DND-41 (cell line): ENCODE results near the gene NLRP13.

Source experiments
- ATAC-seq: fragments of 200-7000 bp; cut with Tn5 transposase; 3 replicates; pipeline ENCODE4 v1.9.1; 2021; ENCODE audit warnings: low read depth; ENCODE audit not compliant: insufficient read depth
- DNase-seq: peaks from one replicate; pipeline ENCODE4 v3.0.0-alpha.2; 2020
- H2AFZ ChIP-seq: 2 replicates; pipeline ENCODE4 v1.6.0; 2012; ENCODE audit warnings: low read depth, low read length
- H3K27ac ChIP-seq: 2 replicates; pipeline ENCODE4 v1.5.1; 2012; ENCODE audit warnings: low read length, inconsistent platforms
- H3K27me3 ChIP-seq: fragments of 200-600 bp; sonication (generic); 2 replicates; pipeline ENCODE4 v1.6.0; 2012; ENCODE audit warnings: low read length, mild to moderate bottlenecking, inconsistent platforms; ENCODE audit not compliant: insufficient read depth, poor library complexity
- H3K36me3 ChIP-seq: 2 replicates; pipeline ENCODE4 v1.5.1; 2012; ENCODE audit warnings: low read length, inconsistent platforms; ENCODE audit not compliant: insufficient read depth
- H3K4me1 ChIP-seq: 2 replicates; pipeline ENCODE4 v1.5.1; 2012; ENCODE audit warnings: mild to moderate bottlenecking, low read length; ENCODE audit not compliant: insufficient read depth
- H3K4me2 ChIP-seq: 2 replicates; pipeline ENCODE4 v1.6.0; 2012; ENCODE audit warnings: mild to moderate bottlenecking, moderate library complexity, low read length, inconsistent platforms; ENCODE audit not compliant: insufficient read depth
- H3K4me3 ChIP-seq, 2 experiments: fragments of 200-600 bp in 1 of 2; shearing (Covaris generic) in 1 of 2; 2 replicates each; pipeline ENCODE4 v1.5.1; 2012 to 2016; ENCODE audit warnings: inconsistent platforms in 2 of 2, low read length in 2 of 2, mild to moderate bottlenecking in 2 of 2, low read depth in 1 of 2, moderate library complexity in 1 of 2
- H3K79me2 ChIP-seq: 2 replicates; pipeline ENCODE4 v1.6.0; 2012; ENCODE audit warnings: low read length, inconsistent platforms; ENCODE audit not compliant: insufficient read depth
- H3K9ac ChIP-seq: 2 replicates; pipeline ENCODE4 v1.6.0; 2012; ENCODE audit warnings: low read depth, mild to moderate bottlenecking, inconsistent platforms, low read length, moderate library complexity
- H3K9me3 ChIP-seq: 2 replicates; pipeline ENCODE4 v1.5.1; 2012; ENCODE audit warnings: low read length, moderate library complexity, mild to moderate bottlenecking, inconsistent platforms; ENCODE audit not compliant: insufficient read depth, severe bottlenecking
- H4K20me1 ChIP-seq: 2 replicates; pipeline ENCODE4 v1.6.0; 2012; ENCODE audit warnings: low read length; ENCODE audit not compliant: insufficient read depth
- CTCF ChIP-seq: IDR thresholded peaks from 2 replicates; pipeline ENCODE4 v1.5.1; 2012; ENCODE audit warnings: borderline replicate concordance, low read length, moderate library complexity, mild to moderate bottlenecking; ENCODE audit not compliant: poor library complexity, severe bottlenecking; ENCODE audit errors: extremely low read depth
- EZH2 ChIP-seq: IDR thresholded peaks from 3 replicates; pipeline ENCODE4 v1.6.1; 2012; ENCODE audit warnings: borderline replicate concordance, low read depth, mild to moderate bottlenecking, moderate library complexity, low read length, inconsistent platforms; ENCODE audit not compliant: severe bottlenecking

The NLRP13 gene

DNA sequence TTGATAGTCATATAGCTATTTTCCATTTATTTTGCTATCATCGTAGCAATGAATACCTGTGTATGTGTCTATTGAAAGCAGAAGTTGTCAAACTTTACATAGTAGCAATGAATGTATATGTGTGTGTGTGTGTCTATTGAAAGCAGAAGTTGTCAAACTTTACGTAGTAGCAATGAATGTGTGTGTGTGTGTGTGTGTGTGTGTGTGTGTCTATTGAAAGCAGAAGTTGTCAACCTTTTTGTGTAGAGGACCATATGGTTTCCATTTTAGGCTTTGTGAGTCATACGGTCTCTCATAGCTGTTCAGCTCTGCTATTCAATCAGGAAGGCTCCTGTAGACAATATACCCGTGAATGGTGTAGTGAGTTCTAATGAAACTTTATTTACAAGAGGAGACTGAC is 75.0 kb downstream of the NLRP13 start:
- H4K20me1 ChIP-seq = no peaks in the 10 kb centered on the region
- no peak overlapping the region for H3K4me3 ChIP-seq
- no peak overlapping the region for H2AFZ ChIP-seq
- no peaks in the 10 kb centered on the region for H3K27me3 ChIP-seq
- H3K4me2 ChIP-seq = no peak overlapping the region
- no peak for DNase-seq
- H3K9ac ChIP-seq = no peak overlapping the region
- H3K36me3 ChIP-seq = no peaks in the 10 kb centered on the region
- H3K79me2 ChIP-seq = no peaks in the 10 kb centered on the region
- TF ChIP-seq EZH2 = no peak
- TF ChIP-seq CTCF = no peak
- H3K27ac ChIP-seq = no peak overlapping the region
- no peak for ATAC-seq
- H3K4me1 ChIP-seq = no peaks in the 10 kb centered on the region
- H3K9me3 ChIP-seq = no peaks in the 10 kb centered on the region

DNA sequence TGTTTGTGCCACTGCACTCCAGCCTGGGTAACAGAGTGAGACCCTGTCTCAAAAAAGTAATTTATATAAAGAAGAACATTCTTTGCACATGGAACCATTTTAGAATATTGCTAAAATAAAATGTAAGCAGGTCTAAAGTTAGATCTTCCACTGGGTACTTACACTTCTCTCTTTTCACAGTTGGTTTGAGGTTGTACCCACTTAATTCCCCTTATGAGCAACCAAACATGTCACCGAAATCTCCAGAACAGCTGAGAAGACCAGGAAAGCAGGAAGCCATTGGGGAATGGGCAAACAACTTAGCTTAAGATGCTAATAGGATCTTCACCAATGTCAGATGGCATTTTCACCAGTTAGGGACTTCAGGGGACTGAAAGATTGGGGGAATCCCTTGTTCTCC is 77.0 kb downstream of the NLRP13 start:
- DNase-seq (no peak), ATAC-seq (no peak)
- Histone ChIP-seq H3K4me1 (no peaks in the 10 kb centered on the region), H4K20me1 (no peaks in the 10 kb centered on the region), H3K27me3 (no peaks in the 10 kb centered on the region), H3K9me3 (no peaks in the 10 kb centered on the region), H3K27ac (no peak overlapping the region), H3K4me3 (no peak overlapping the region), H2AFZ (no peak overlapping the region), H3K4me2 (no peak overlapping the region), H3K36me3 (no peaks in the 10 kb centered on the region), H3K9ac (no peak overlapping the region), H3K79me2 (no peaks in the 10 kb centered on the region)
- TF ChIP-seq EZH2 = no peak
- TF ChIP-seq CTCF = no peak
